ENCODE measurements around the gene C19orf67.

C19orf67 gene

GRCh38 chr19:14097532-14098151 is 12.1 kb upstream of the C19orf67 start:
- Histone ChIP-seq H3K4me3 (ENCODE audit: low read depth, low read length) (no peak overlapping the region), H3K27ac (no peak overlapping the region), H3K9me3 (ENCODE audit: severe bottlenecking) (peaks cover 9% of the 10 kb centered on the region), H3K27me3 (ENCODE audit: insufficient read depth, low read depth, severe bottlenecking) (no peaks in the 10 kb centered on the region), H3K36me3 (peaks cover 52% of the 10 kb centered on the region)
- TF ChIP-seq, protein P1, sequence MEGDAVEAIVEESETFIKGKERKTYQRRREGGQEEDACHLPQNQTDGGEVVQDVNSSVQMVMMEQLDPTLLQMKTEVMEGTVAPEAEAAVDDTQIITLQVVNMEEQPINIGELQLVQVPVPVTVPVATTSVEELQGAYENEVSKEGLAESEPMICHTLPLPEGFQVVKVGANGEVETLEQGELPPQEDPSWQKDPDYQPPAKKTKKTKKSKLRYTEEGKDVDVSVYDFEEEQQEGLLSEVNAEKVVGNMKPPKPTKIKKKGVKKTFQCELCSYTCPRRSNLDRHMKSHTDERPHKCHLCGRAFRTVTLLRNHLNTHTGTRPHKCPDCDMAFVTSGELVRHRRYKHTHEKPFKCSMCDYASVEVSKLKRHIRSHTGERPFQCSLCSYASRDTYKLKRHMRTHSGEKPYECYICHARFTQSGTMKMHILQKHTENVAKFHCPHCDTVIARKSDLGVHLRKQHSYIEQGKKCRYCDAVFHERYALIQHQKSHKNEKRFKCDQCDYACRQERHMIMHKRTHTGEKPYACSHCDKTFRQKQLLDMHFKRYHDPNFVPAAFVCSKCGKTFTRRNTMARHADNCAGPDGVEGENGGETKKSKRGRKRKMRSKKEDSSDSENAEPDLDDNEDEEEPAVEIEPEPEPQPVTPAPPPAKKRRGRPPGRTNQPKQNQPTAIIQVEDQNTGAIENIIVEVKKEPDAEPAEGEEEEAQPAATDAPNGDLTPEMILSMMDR (IDR thresholded peaks at IDR 0.05; ENCODE audit: low read depth, low read length) = peak; percentile 70
- DNase-seq = peak; percentile 52

DNA sequence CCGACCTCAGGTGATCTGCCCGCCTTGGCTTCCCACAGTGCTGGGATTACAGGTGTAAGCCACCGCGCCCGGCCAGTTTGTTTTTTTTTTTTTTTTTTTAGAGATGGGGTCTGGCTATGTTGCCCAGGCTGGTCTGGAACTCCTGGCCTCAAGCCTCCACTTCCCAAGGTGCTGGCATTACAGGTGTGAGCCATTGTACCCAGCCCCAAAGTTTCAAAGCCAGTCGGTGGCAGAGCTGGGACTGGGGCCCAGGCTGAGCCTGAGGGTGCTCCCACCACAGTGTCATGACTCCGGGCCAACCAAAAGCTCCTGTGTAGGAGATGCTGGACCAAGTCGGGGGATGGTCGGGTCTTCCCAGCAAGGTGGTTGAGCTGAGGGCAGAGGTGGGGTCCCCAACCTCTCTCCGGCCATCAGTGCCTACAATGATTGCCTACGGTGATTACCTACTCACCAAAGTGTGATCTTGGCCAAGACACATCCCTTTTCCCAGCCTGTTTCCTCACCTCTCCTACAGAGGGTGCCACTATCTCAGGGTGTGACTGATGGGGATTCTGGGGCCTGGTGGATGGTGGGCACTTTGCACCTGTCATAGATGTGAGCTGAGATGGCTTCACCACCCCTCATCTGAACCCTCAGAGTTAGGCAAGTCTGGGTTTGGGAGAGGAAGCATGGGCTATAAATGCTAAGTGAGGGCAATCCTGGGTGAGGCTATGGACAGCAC is 10.8 kb upstream of the C19orf67 start:
- Histone ChIP-seq H3K36me3 (peaks cover 40% of the 10 kb centered on the region), H3K9me3 (ENCODE audit: severe bottlenecking) (peaks cover 9% of the 10 kb centered on the region), H3K4me3 (ENCODE audit: low read depth, low read length) (no peak overlapping the region), H3K27ac (no peak overlapping the region), H3K27me3 (ENCODE audit: insufficient read depth, low read depth, severe bottlenecking) (no peaks in the 10 kb centered on the region)
- TF ChIP-seq, protein P1 (IDR thresholded peaks at IDR 0.05; ENCODE audit: low read depth, low read length) = peak; percentile 30
- no peak for DNase-seq

DNA sequence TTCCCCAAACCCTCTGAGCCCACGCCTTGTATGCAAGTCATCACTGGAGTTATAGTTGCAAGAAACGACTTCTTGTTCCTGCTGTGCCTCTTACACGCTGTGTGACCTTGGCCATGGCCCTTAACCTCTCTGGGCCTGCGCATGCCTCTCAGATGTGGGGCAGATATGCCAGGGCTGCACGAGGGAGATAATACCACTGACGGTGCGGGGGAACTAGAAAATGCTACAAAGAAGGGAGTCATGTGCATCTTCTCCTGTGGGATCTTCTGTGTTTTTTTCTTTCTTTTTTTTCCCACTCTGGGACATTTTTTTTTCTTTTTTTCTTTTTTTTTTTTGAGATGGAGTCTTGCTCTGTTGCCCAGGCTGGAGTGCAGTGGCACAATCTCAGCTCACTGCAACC is 9.3 kb upstream of the C19orf67 start:
- Histone ChIP-seq H3K4me3 (ENCODE audit: low read depth, low read length) (no peak overlapping the region), H3K27ac (no peak overlapping the region), H3K27me3 (ENCODE audit: insufficient read depth, low read depth, severe bottlenecking) (no peaks in the 10 kb centered on the region), H3K36me3 (peaks cover 25% of the 10 kb centered on the region), H3K9me3 (ENCODE audit: severe bottlenecking) (peaks cover 9% of the 10 kb centered on the region)
- DNase-seq = no peak
- TF ChIP-seq, protein P1 (IDR thresholded peaks at IDR 0.05; ENCODE audit: low read depth, low read length) = no peak

DNA sequence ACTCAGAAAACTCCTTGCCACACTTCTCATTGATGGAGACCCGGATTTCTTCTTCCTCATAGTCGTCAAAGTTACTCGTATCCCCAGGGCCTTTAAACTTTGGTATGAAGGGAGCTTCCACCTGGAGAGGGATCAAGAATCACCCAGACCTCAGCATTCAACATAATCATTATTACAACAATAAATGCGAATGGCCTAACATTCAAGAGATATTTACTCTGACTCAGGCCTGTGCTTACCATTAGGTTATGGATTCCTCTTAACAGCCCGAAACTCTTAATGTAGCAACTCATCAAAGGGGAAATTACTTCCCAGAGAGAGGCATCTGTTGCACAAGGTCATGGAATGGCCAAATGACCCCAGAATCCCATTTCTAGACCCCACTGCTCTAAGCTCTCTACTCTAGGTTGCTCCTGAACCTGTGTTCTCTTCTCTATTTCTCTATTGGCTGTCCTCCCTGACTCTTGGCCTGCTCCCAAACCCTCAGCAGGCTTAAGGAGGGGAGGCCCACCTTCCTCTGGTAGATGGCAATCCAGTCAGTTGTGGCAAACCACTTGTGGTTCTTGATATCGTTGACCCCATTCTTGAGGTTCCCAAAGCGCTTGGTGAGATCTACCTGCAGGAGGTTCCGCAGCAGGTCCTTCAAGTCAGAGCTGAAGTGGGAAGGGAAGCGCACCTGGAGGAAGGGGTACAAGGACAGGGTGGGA is 7.7 kb upstream of the C19orf67 start:
- no peaks in the 10 kb centered on the region for H3K27me3 ChIP-seq (ENCODE audit: insufficient read depth, low read depth, severe bottlenecking)
- H3K9me3 ChIP-seq (ENCODE audit: severe bottlenecking) = peaks cover 9% of the 10 kb centered on the region
- H3K36me3 ChIP-seq = peaks cover 31% of the 10 kb centered on the region
- DNase-seq = no peak
- TF ChIP-seq, protein P1 (IDR thresholded peaks at IDR 0.05; ENCODE audit: low read depth, low read length) = no peak
- H3K4me3 ChIP-seq (ENCODE audit: low read depth, low read length) = no peak overlapping the region
- H3K27ac ChIP-seq = no peak overlapping the region

- Histone ChIP-seq H3K4me3 (ENCODE audit: low read depth, low read length) (peak overlapping the region; percentile 74), H3K27me3 (ENCODE audit: insufficient read depth, low read depth, severe bottlenecking) (no peaks in the 10 kb centered on the region), H3K36me3 (peaks cover 32% of the 10 kb centered on the region), H3K9me3 (ENCODE audit: severe bottlenecking) (peaks cover 9% of the 10 kb centered on the region), H3K27ac (peak overlapping the region; percentile 84)
- peak; percentile 53 for DNase-seq
- TF ChIP-seq, protein P1 (IDR thresholded peaks at IDR 0.05; ENCODE audit: low read depth, low read length) = no peak
Observed at GRCh38 chr19:14091813-14092462, 6.4 kb upstream of the C19orf67 start.
